ENCODE results near the gene SPAG9.

DNA sequence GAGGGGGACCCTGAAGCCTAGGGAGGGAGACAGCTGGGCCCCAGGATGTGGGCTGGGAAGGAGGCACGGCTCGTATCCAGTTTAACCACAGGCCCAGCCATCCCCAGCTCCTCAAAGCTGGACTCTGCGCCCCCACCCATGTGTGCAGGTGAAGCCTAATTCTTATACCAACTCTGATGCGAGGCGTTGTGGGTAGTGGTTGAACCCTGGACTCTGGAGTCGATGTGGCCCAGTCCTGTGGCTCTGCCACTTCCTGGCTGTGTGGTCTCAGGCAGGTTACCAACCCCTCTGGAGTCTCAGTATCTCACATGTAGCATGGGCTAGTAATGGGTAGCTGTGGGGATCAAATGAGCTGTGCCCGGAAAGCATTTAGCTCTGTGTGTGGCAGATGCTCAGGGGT is 194.1 kb downstream of the SPAG9 start:
- no peak for TF ChIP-seq POLR2A (IDR thresholded peaks at IDR 0.05; ENCODE audit: control extremely low read depth in 1 of 2, low read depth in 2 of 2, low read length in 2 of 2)
- TF ChIP-seq, protein P1, sequence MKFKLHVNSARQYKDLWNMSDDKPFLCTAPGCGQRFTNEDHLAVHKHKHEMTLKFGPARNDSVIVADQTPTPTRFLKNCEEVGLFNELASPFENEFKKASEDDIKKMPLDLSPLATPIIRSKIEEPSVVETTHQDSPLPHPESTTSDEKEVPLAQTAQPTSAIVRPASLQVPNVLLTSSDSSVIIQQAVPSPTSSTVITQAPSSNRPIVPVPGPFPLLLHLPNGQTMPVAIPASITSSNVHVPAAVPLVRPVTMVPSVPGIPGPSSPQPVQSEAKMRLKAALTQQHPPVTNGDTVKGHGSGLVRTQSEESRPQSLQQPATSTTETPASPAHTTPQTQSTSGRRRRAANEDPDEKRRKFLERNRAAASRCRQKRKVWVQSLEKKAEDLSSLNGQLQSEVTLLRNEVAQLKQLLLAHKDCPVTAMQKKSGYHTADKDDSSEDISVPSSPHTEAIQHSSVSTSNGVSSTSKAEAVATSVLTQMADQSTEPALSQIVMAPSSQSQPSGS (IDR thresholded peaks at IDR 0.05; ENCODE audit: low read length): no peak
- TF ChIP-seq, protein P2, sequence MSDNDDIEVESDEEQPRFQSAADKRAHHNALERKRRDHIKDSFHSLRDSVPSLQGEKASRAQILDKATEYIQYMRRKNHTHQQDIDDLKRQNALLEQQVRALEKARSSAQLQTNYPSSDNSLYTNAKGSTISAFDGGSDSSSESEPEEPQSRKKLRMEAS (IDR thresholded peaks at IDR 0.05): no peak
- TF ChIP-seq, protein P3, sequence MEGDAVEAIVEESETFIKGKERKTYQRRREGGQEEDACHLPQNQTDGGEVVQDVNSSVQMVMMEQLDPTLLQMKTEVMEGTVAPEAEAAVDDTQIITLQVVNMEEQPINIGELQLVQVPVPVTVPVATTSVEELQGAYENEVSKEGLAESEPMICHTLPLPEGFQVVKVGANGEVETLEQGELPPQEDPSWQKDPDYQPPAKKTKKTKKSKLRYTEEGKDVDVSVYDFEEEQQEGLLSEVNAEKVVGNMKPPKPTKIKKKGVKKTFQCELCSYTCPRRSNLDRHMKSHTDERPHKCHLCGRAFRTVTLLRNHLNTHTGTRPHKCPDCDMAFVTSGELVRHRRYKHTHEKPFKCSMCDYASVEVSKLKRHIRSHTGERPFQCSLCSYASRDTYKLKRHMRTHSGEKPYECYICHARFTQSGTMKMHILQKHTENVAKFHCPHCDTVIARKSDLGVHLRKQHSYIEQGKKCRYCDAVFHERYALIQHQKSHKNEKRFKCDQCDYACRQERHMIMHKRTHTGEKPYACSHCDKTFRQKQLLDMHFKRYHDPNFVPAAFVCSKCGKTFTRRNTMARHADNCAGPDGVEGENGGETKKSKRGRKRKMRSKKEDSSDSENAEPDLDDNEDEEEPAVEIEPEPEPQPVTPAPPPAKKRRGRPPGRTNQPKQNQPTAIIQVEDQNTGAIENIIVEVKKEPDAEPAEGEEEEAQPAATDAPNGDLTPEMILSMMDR (IDR thresholded peaks at IDR 0.05; ENCODE audit: control extremely low read depth in 1 of 3, insufficient read depth in 1 of 3, low read depth in 1 of 3, low read length in 3 of 3): no peak
- no peak for TF ChIP-seq KDM1A (IDR thresholded peaks at IDR 0.05; ENCODE audit: borderline replicate concordance, low read length)
- TF ChIP-seq, protein P4, sequence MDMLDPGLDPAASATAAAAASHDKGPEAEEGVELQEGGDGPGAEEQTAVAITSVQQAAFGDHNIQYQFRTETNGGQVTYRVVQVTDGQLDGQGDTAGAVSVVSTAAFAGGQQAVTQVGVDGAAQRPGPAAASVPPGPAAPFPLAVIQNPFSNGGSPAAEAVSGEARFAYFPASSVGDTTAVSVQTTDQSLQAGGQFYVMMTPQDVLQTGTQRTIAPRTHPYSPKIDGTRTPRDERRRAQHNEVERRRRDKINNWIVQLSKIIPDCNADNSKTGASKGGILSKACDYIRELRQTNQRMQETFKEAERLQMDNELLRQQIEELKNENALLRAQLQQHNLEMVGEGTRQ (IDR thresholded peaks at IDR 0.05; ENCODE audit: low read length): no peak
- no peak for TF ChIP-seq EZH2 (IDR thresholded peaks at IDR 0.05; ENCODE audit: low read depth, low read length, severe bottlenecking)

Measured in H1 (cell line).